ENCODE results near the gene KDELR3. TPM values are rescaled to one million over a fixed set of nuclear protein-coding genes. Genes with fewer than 3 reads are reported as not detected.

KDELR3 gene
- total and polyA plus RNA-seq, 12 donors: 3.7 to 18.0 (median 8.7) TPM

GRCh38 chr22:38450234-38450797 lies 17.6 kb upstream of the KDELR3 start:
- Histone ChIP-seq H3K36me3 (replicated peaks in 1 of 2) (no peaks in the 10 kb centered on the region), H3K9me3 (replicated peaks in 1 of 3) (no peaks in the 10 kb centered on the region), H3K27me3 (peaks cover 13% of the 10 kb centered on the region), H3K4me3 (no peak overlapping the region), H3K27ac (no peak overlapping the region), H3K4me1 (replicated peaks in 1 of 2) (peaks cover 0 to 5% of the 10 kb centered on the region in 2 donors)
- intact Hi-C loops (cut with DNase I): no loop called here
- DNase-seq: no peak
- 52 to 71% (median 63%) methylated on average over 8 to 11 of the region's 11 CpGs for WGBS, 4 donors
- no peak for TF ChIP-seq POLR2A (IDR thresholded peaks at IDR 0.05)
- TF ChIP-seq, protein P1, sequence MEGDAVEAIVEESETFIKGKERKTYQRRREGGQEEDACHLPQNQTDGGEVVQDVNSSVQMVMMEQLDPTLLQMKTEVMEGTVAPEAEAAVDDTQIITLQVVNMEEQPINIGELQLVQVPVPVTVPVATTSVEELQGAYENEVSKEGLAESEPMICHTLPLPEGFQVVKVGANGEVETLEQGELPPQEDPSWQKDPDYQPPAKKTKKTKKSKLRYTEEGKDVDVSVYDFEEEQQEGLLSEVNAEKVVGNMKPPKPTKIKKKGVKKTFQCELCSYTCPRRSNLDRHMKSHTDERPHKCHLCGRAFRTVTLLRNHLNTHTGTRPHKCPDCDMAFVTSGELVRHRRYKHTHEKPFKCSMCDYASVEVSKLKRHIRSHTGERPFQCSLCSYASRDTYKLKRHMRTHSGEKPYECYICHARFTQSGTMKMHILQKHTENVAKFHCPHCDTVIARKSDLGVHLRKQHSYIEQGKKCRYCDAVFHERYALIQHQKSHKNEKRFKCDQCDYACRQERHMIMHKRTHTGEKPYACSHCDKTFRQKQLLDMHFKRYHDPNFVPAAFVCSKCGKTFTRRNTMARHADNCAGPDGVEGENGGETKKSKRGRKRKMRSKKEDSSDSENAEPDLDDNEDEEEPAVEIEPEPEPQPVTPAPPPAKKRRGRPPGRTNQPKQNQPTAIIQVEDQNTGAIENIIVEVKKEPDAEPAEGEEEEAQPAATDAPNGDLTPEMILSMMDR (IDR thresholded peaks at IDR 0.05): no peak

DNA sequence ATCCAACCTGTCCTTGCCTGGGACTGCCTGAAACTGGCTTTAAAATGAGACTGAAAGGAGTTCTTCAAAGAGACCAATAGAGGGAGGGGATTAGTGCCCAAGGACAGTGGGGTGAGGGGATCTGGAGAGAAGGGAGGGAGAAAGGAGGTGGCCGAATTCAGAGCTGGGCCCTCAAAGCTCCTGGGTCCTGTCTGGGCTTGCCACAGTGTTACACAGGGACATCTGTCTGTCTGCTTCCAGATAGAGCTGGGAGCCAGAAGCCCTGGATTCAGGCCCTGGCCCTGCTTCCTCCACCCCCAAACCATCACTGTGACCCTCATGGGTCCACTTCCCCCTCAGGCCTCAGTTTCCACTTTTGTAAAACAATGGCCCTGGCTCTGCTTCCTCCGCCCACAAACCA lies 16.5 kb upstream of the KDELR3 start:
- peaks cover 17% of the 10 kb centered on the region for H3K27me3 ChIP-seq
- DNase-seq: no peak
- TF ChIP-seq, protein P1 (IDR thresholded peaks at IDR 0.05): no peak
- TF ChIP-seq POLR2A (IDR thresholded peaks at IDR 0.05): no peak
- intact Hi-C loops (cut with DNase I): no loop called here
- no peaks in the 10 kb centered on the region for H3K36me3 ChIP-seq (replicated peaks in 1 of 2)
- H3K4me3 ChIP-seq: no peak overlapping the region
- H3K27ac ChIP-seq: no peak overlapping the region
- no peaks in the 10 kb centered on the region for H3K9me3 ChIP-seq (replicated peaks in 1 of 3)
- WGBS, 4 donors: 82 to 92% (median 88%) methylated on average over 2 of the region's 2 CpGs
- peaks cover 0 to 8% of the 10 kb centered on the region in 2 donors for H3K4me1 ChIP-seq (replicated peaks in 1 of 2)

DNA sequence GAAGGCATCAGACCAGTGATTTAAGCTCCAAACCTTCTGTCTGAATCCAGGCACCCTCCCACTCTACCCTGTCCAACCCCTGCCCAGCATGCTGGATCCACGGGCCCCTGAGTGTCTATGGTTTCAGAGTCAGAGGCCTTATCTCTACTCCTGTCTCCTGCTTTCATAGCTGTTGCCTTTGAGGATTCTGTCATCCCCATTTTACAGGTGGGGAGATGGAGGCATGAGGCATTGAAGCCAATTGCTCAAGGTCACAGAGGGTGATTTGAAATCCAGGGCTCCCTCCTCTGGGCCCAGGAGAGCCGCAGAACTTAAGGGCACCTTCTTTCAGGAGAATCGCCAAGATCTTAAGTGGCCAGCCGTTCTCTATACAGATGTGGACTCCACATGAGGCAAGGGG lies 16.0 kb upstream of the KDELR3 start:
- intact Hi-C loops (cut with DNase I): no loop called here
- Histone ChIP-seq H3K4me3 (no peak overlapping the region), H3K27me3 (peaks cover 20% of the 10 kb centered on the region), H3K36me3 (replicated peaks in 1 of 2) (no peaks in the 10 kb centered on the region), H3K9me3 (replicated peaks in 1 of 3) (no peaks in the 10 kb centered on the region), H3K27ac (no peak overlapping the region), H3K4me1 (replicated peaks in 1 of 2) (peaks cover 0 to 8% of the 10 kb centered on the region in 2 donors)
- TF ChIP-seq POLR2A (IDR thresholded peaks at IDR 0.05): no peak
- TF ChIP-seq, protein P1 (IDR thresholded peaks at IDR 0.05): no peak
- 70 to 84% (median 79%) methylated on average over 2 to 4 of the region's 4 CpGs for WGBS, 4 donors
- no peak for DNase-seq

GRCh38 chr22:38452373-38453065 lies 15.4 kb upstream of the KDELR3 start:
- no peak for TF ChIP-seq POLR2A (IDR thresholded peaks at IDR 0.05)
- TF ChIP-seq, protein P1 (IDR thresholded peaks at IDR 0.05): no peak
- WGBS, 4 donors: 43 to 57% (median 47%) methylated on average over 19 to 25 of the region's 25 CpGs
- H3K27ac ChIP-seq: no peak overlapping the region
- H3K9me3 ChIP-seq (replicated peaks in 1 of 3): no peaks in the 10 kb centered on the region
- intact Hi-C loops (cut with DNase I): no loop called here
- peaks cover 20% of the 10 kb centered on the region for H3K27me3 ChIP-seq
- H3K36me3 ChIP-seq (replicated peaks in 1 of 2): no peaks in the 10 kb centered on the region
- DNase-seq: peak in 2 of 7 donors; percentile 40 to 44
- H3K4me3 ChIP-seq: no peak overlapping the region
- peaks cover 0 to 8% of the 10 kb centered on the region in 2 donors for H3K4me1 ChIP-seq (replicated peaks in 1 of 2)
